ENCODE results near the gene SEC31A.

The SEC31A gene

DNA sequence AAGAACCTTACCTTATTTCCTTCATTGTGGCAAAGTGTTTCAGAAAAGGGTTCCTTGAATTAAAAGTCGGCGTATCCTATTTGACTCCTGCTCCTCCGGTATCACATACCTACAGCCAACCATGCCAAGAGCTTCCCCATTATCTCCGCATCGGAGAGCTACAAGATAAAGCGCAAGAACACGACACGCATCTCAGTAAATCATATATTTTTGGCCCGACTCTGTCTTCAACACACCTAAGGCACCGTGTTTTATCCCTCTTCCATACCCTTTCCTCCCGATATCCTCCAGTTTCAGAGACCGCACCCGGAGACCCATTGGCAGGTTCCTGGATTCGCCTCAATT, 9.1 kb upstream of the SEC31A start:
- Histone ChIP-seq H3K9ac (ENCODE audit: low read length) (peak overlapping the region; percentile 84), H3K56ac (ENCODE audit: low read length) (peak overlapping the region; percentile 95), H4K8ac (ENCODE audit: low read depth, low read length) (peak overlapping the region; percentile 60), H2BK120ac (ENCODE audit: low read depth, low read length) (no peak overlapping the region), H4K5ac (ENCODE audit: low read length) (peak overlapping the region; percentile 60), H2BK5ac (ENCODE audit: low read length) (no peak overlapping the region), H3K4ac (ENCODE audit: low read depth, low read length) (no peak overlapping the region), H3K36me3 (ENCODE audit: control insufficient read depth, insufficient read depth, low read length) (no peaks in the 10 kb centered on the region), H3K18ac (ENCODE audit: low read length) (peak overlapping the region; percentile 4), H2AK5ac (ENCODE audit: low read length) (peak overlapping the region; percentile 10), H3K23ac (ENCODE audit: low read length) (peak overlapping the region; percentile 70), H3K79me2 (ENCODE audit: control insufficient read depth, insufficient read depth, low read length) (peaks cover 46% of the 10 kb centered on the region), H3K27me3 (ENCODE audit: insufficient read depth, low read length, poor library complexity) (no peaks in the 10 kb centered on the region), H3K4me3 (ENCODE audit: low read length) (peak overlapping the region; percentile 89), H3K79me1 (ENCODE audit: low read length) (peaks cover 3% of the 10 kb centered on the region), H2BK15ac (replicated peaks; ENCODE audit: low read depth) (no peak overlapping the region), H3K27ac (ENCODE audit: low read depth, low read length) (peak overlapping the region; percentile 34), H3K4me1 (ENCODE audit: control insufficient read depth, low read depth, low read length) (no peaks in the 10 kb centered on the region), H3K4me2 (ENCODE audit: low read length) (peak overlapping the region; percentile 43)
- WGBS (ENCODE audit: extremely low coverage, insufficient coverage, low lambda C conversion rate), result no CpG with 5 or more reads among the region's 14 CpGs
- no peak for DNase-seq

DNA sequence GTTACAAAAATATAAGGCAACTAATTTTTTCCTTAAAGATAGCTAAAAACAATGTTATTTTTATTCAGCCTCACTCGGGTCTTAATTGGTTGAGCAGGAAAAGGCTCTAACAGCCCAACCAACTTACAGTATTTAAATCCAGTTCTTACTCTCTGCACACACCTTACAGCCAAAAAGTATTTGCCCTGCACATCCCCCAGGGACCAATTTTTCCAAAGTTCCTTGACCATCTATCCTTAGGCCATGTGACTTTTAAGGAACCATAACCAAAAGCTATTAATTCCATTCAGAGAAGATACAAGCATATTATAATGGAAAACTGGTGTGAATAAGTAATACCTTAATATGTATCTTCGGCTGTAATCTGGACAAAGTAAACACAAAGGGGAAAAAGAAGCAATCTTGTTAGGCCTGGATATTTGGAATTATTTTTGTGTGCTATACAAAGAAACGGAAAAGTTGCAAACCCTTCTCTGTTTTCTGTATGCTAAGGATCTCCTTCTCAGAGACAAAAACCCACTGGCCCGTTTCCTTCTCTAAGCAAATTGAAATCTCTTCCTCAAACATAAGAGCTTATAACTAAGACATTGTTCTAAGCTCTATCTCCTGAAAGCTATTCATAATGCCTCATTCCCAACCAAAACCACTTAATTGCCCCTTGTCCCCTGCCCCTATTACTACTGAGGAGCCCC, 8.6 kb upstream of the SEC31A start:
- Histone ChIP-seq H3K4ac (ENCODE audit: low read depth, low read length) (no peak overlapping the region), H3K18ac (ENCODE audit: low read length) (peak overlapping the region; percentile 4), H3K4me2 (ENCODE audit: low read length) (peak overlapping the region; percentile 44), H4K5ac (ENCODE audit: low read length) (no peak overlapping the region), H3K56ac (ENCODE audit: low read length) (peak overlapping the region; percentile 95), H3K79me1 (ENCODE audit: low read length) (peaks cover 3% of the 10 kb centered on the region), H3K36me3 (ENCODE audit: control insufficient read depth, insufficient read depth, low read length) (no peaks in the 10 kb centered on the region), H2BK15ac (replicated peaks; ENCODE audit: low read depth) (no peak overlapping the region), H4K8ac (ENCODE audit: low read depth, low read length) (peak overlapping the region; percentile 60), H3K79me2 (ENCODE audit: control insufficient read depth, insufficient read depth, low read length) (peaks cover 46% of the 10 kb centered on the region), H2AK5ac (ENCODE audit: low read length) (no peak overlapping the region), H2BK5ac (ENCODE audit: low read length) (no peak overlapping the region), H2BK120ac (ENCODE audit: low read depth, low read length) (no peak overlapping the region), H3K27me3 (ENCODE audit: insufficient read depth, low read length, poor library complexity) (no peaks in the 10 kb centered on the region), H3K27ac (ENCODE audit: low read depth, low read length) (peak overlapping the region; percentile 34), H3K9ac (ENCODE audit: low read length) (peak overlapping the region; percentile 84), H3K4me1 (ENCODE audit: control insufficient read depth, low read depth, low read length) (no peaks in the 10 kb centered on the region), H3K23ac (ENCODE audit: low read length) (no peak overlapping the region), H3K4me3 (ENCODE audit: low read length) (peak overlapping the region; percentile 89)
- WGBS (ENCODE audit: extremely low coverage, insufficient coverage, low lambda C conversion rate), result no CpG with 5 or more reads among the region's 4 CpGs
- DNase-seq, result no peak

DNA sequence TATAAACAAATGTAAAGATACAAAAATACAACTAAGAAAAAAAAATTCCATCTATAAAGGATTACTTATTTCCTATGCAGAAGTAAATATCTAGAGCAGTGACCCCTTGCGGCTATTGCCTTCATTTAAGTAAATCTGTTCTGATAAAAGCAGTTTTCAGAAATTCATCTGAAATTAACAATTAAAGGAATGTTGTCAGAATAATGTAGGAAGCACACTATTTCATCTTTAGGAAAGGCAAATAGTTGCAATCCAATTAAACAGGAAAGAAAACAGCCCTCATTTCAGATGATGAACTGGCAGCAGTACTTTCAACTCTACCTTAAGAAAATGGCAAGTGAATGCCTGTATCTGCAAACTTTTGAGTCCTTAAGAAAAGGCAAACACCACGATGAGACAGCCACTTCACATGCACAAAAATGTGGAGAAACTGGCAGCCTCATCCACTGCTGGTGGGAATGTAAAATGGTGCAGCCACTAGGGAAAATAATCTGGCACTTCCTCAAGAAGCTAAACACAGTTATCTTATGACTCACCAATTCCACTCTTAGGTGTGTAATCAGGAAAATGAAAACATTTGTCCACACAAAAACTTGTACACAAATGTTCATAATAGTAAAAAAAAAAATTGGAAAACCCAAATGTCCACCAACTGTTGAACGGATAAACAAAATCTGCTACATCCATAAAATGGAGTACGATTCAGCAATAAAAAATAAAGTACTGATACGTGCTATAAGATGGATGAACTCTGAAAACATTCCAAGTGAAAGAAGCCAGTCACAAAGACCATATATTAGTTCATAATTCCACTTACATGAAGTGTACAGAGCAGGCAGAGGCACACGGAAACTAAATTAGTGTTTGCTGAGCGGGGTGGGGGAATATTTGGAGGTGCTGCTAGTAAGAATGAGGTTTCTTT, 7.6 kb upstream of the SEC31A start:
- Histone ChIP-seq H3K4me3 (ENCODE audit: low read length) (peak overlapping the region; percentile 63), H3K27ac (ENCODE audit: low read depth, low read length) (no peak overlapping the region)
- DNase-seq, result peak; percentile 36

DNA sequence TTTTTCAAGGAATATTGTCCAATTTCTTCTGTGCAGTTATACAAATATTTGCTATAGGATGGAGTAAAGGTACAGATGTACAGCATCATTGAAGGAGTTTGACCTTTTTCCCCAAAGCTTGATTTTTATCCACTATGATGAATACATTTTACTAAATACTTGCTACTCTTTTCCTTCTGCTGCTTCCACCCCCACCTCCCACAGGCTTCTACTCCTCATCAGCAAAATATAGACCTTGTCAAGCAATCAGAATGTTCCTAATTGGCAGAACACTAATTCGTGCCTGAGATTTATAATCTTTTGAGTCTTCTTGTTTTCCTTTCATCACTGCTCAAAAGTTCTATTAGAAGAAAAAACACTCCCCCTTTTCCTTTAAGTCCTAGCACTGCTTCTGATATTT, 5.8 kb upstream of the SEC31A start:
- peaks cover 6% of the 10 kb centered on the region for H3K36me3 ChIP-seq (ENCODE audit: control insufficient read depth, insufficient read depth, low read length)
- H3K4me3 ChIP-seq (ENCODE audit: low read length), result no peak overlapping the region

More for the DNA sequence above, 7.6 kb upstream of the SEC31A start:
- Histone ChIP-seq H3K79me2 (ENCODE audit: control insufficient read depth, insufficient read depth, low read length) (peaks cover 48% of the 10 kb centered on the region), H3K4me1 (ENCODE audit: control insufficient read depth, low read depth, low read length) (no peaks in the 10 kb centered on the region), H3K27me3 (ENCODE audit: insufficient read depth, low read length, poor library complexity) (no peaks in the 10 kb centered on the region), H2BK15ac (replicated peaks; ENCODE audit: low read depth) (no peak overlapping the region), H3K18ac (ENCODE audit: low read length) (no peak overlapping the region), H4K8ac (ENCODE audit: low read depth, low read length) (no peak overlapping the region), H3K9ac (ENCODE audit: low read length) (peak overlapping the region; percentile 84), H2BK120ac (ENCODE audit: low read depth, low read length) (no peak overlapping the region), H3K23ac (ENCODE audit: low read length) (no peak overlapping the region), H3K4me2 (ENCODE audit: low read length) (peak overlapping the region; percentile 63), H3K56ac (ENCODE audit: low read length) (peak overlapping the region; percentile 81), H3K36me3 (ENCODE audit: control insufficient read depth, insufficient read depth, low read length) (peaks cover 2% of the 10 kb centered on the region), H2BK5ac (ENCODE audit: low read length) (no peak overlapping the region), H2AK5ac (ENCODE audit: low read length) (no peak overlapping the region), H3K4ac (ENCODE audit: low read depth, low read length) (no peak overlapping the region), H4K5ac (ENCODE audit: low read length) (no peak overlapping the region), H3K79me1 (ENCODE audit: low read length) (peaks cover 3% of the 10 kb centered on the region)
- no CpG with 5 or more reads among the region's 7 CpGs for WGBS (ENCODE audit: extremely low coverage, insufficient coverage, low lambda C conversion rate)

DNA sequence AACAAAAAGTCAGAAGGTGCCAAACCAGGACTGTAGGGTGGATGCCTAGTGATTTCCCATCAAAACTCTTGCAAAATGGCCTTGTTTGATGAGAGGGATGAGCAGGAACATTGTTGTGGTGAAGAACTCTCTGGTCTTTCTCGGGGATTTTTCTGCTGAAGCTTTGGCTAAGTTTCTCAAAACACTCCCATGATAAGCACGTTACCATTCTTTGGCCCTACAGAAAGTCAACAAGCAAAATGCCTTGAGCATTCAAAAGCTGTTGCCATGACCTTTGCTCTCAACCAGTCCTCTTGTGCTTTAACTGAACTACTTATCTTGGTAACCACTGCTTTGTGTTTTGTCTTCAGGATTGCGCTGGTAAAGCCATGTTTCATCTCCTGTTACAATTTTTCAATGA, 3.0 kb upstream of the SEC31A start:
- Histone ChIP-seq H3K36me3 (ENCODE audit: control insufficient read depth, insufficient read depth, low read length) (peaks cover 6% of the 10 kb centered on the region), H3K27ac (ENCODE audit: low read depth, low read length) (no peak overlapping the region), H4K5ac (ENCODE audit: low read length) (no peak overlapping the region), H2BK5ac (ENCODE audit: low read length) (no peak overlapping the region), H3K4me1 (ENCODE audit: control insufficient read depth, low read depth, low read length) (no peaks in the 10 kb centered on the region), H2BK15ac (replicated peaks; ENCODE audit: low read depth) (no peak overlapping the region), H3K23ac (ENCODE audit: low read length) (no peak overlapping the region), H4K8ac (ENCODE audit: low read depth, low read length) (no peak overlapping the region), H3K79me1 (ENCODE audit: low read length) (peaks cover 3% of the 10 kb centered on the region), H3K9ac (ENCODE audit: low read length) (no peak overlapping the region), H3K56ac (ENCODE audit: low read length) (no peak overlapping the region), H3K4me3 (ENCODE audit: low read length) (no peak overlapping the region), H3K4me2 (ENCODE audit: low read length) (no peak overlapping the region), H3K18ac (ENCODE audit: low read length) (no peak overlapping the region), H2AK5ac (ENCODE audit: low read length) (no peak overlapping the region), H2BK120ac (ENCODE audit: low read depth, low read length) (no peak overlapping the region), H3K79me2 (ENCODE audit: control insufficient read depth, insufficient read depth, low read length) (peaks cover 45% of the 10 kb centered on the region), H3K27me3 (ENCODE audit: insufficient read depth, low read length, poor library complexity) (no peaks in the 10 kb centered on the region), H3K4ac (ENCODE audit: low read depth, low read length) (no peak overlapping the region)
- no peak for DNase-seq
- no CpG with 5 or more reads among the region's 3 CpGs for WGBS (ENCODE audit: extremely low coverage, insufficient coverage, low lambda C conversion rate)

More for the DNA sequence above, 5.8 kb upstream of the SEC31A start:
- no peak overlapping the region for H4K5ac ChIP-seq (ENCODE audit: low read length)
- no peaks in the 10 kb centered on the region for H3K27me3 ChIP-seq (ENCODE audit: insufficient read depth, low read length, poor library complexity)
- no peak overlapping the region for H2BK120ac ChIP-seq (ENCODE audit: low read depth, low read length)
- H3K4me1 ChIP-seq (ENCODE audit: control insufficient read depth, low read depth, low read length), result no peaks in the 10 kb centered on the region
- no peak for DNase-seq
- no peak overlapping the region for H3K27ac ChIP-seq (ENCODE audit: low read depth, low read length)
- H2BK15ac ChIP-seq (replicated peaks; ENCODE audit: low read depth), result no peak overlapping the region
- peaks cover 3% of the 10 kb centered on the region for H3K79me1 ChIP-seq (ENCODE audit: low read length)
- H3K4ac ChIP-seq (ENCODE audit: low read depth, low read length), result no peak overlapping the region
- H3K23ac ChIP-seq (ENCODE audit: low read length), result no peak overlapping the region
- no peak overlapping the region for H2AK5ac ChIP-seq (ENCODE audit: low read length)
- no CpG with 5 or more reads among the region's 1 CpG for WGBS (ENCODE audit: extremely low coverage, insufficient coverage, low lambda C conversion rate)
- peak overlapping the region; percentile 47 for H3K56ac ChIP-seq (ENCODE audit: low read length)
- H3K18ac ChIP-seq (ENCODE audit: low read length), result no peak overlapping the region
- H4K8ac ChIP-seq (ENCODE audit: low read depth, low read length), result no peak overlapping the region
- no peak overlapping the region for H3K4me2 ChIP-seq (ENCODE audit: low read length)
- no peak overlapping the region for H3K9ac ChIP-seq (ENCODE audit: low read length)
- no peak overlapping the region for H2BK5ac ChIP-seq (ENCODE audit: low read length)
- H3K79me2 ChIP-seq (ENCODE audit: control insufficient read depth, insufficient read depth, low read length), result peaks cover 45% of the 10 kb centered on the region
